HUES64 (cell line): ENCODE results near the gene STARD7.

Source experiments
- H3K27ac ChIP-seq: 2 replicates; pipeline ENCODE4 v1.7.0; 2013; ENCODE audit warnings: low read depth, low read length, inconsistent platforms
- H3K27me3 ChIP-seq: 2 replicates; pipeline ENCODE4 v1.6.1; 2013; ENCODE audit warnings: mild to moderate bottlenecking, low read length; ENCODE audit not compliant: insufficient read depth
- H3K36me3 ChIP-seq: 2 replicates; pipeline ENCODE4 v1.6.1; 2013; ENCODE audit warnings: mild to moderate bottlenecking, low read length; ENCODE audit not compliant: insufficient read depth
- H3K4me1 ChIP-seq: 2 replicates; pipeline ENCODE4 v1.6.1; 2013; ENCODE audit warnings: mild to moderate bottlenecking, low read length, moderate library complexity; ENCODE audit not compliant: insufficient read depth
- H3K4me3 ChIP-seq: 2 replicates; pipeline ENCODE4 v1.5.1; 2013; ENCODE audit warnings: mild to moderate bottlenecking, low read length, moderate library complexity
- H3K9ac ChIP-seq: 2 replicates; pipeline ENCODE4 v1.6.1; 2013; ENCODE audit warnings: mild to moderate bottlenecking, low read depth, low read length
- H3K9me3 ChIP-seq: 2 replicates; pipeline ENCODE4 v1.6.1; 2013; ENCODE audit warnings: low read depth, low read length; ENCODE audit not compliant: insufficient read depth
- WGBS: fragments of 150-250, 120-280 bp; methylation state at CpG from one replicate; pipeline ENCODE4 v1.1.7; 2013; ENCODE audit warnings: missing lambda C conversion rate; 5-methylcytosine and 5-hydroxymethylcytosine counted together

STARD7 gene

DNA sequence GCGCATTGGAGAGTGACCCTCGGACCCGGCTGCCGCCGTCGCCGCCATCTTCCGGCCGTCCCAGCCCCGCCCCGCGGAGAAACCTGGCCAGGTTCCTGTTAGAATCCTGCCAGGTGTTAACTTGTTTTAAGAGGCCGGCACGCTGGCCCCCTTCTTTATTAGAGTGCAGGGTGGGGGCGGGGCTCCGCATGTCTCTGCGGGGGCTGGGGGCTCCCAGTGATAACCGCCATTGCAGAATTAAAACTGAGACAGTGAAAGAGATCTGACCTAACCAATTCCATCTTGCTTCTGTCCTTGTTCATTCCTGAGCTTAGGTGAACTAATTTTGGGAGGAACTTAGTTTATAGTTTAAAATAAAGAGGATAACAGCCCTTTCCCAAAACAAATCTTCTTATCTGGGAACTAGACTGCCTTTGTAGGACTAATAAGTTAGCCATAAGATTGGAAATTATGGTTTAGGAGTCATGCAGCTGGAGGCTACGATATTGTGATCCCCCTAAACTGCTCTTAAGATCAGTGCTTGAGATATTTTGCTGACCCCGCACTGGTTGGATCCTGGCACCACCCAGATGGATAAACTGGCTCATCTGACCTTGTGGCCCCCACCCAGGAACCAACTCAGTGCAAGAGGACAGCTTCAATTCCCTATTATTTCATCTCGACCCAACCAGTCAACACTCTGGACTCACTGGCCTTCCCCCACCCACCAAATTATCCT is 543 bp upstream of the STARD7 start:
- Histone ChIP-seq H3K9me3 (no peaks in the 10 kb centered on the region), H3K4me1 (peaks cover 26% of the 10 kb centered on the region), H3K27ac (peak overlapping the region; percentile 69), H3K27me3 (no peaks in the 10 kb centered on the region), H3K4me3 (peak overlapping the region; percentile 93), H3K9ac (peak overlapping the region; percentile 75), H3K36me3 (peaks cover 5% of the 10 kb centered on the region; the same call in 1 of the 2 replicates)
- WGBS, result 11% methylated on average over 21 of the region's 21 CpGs

DNA sequence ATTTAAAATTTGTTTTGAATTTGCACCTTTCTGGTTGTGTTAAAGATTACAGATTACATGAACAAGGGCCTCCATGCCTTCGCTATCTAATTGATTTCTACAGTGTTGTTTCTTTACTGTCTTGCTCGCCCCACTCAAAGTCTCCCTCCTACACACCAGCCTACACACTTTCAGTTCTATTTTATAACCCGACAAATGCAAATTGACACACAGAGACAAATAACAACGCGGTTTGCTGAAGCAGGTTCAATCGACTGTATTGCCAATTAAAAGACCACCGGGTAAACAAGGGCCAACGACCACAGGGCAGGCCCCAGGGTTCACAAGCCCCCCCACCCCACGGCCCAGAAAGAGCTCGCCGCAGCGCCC is 869 bp downstream of the STARD7 start:
- Histone ChIP-seq H3K4me1 (peaks cover 29% of the 10 kb centered on the region), H3K4me3 (peak overlapping the region; percentile 93), H3K27me3 (no peaks in the 10 kb centered on the region), H3K27ac (peak overlapping the region; percentile 94), H3K9ac (peak overlapping the region; percentile 94), H3K36me3 (peaks cover 5% of the 10 kb centered on the region; the same call in 1 of the 2 replicates), H3K9me3 (no peaks in the 10 kb centered on the region)
- under 1% methylated on average over 12 of the region's 12 CpGs for WGBS

GRCh38 chr2:96207073-96207773 is 1.4 kb downstream of the STARD7 start:
- no peak overlapping the region for H3K27ac ChIP-seq
- H3K27me3 ChIP-seq, result no peaks in the 10 kb centered on the region
- peak overlapping the region; percentile 94 for H3K9ac ChIP-seq
- peak overlapping the region; percentile 93 for H3K4me3 ChIP-seq
- H3K4me1 ChIP-seq, result peaks cover 34% of the 10 kb centered on the region
- 35% methylated on average over 11 of the region's 11 CpGs for WGBS
- no peaks in the 10 kb centered on the region for H3K9me3 ChIP-seq
- peaks cover 5% of the 10 kb centered on the region; the same call in 1 of the 2 replicates for H3K36me3 ChIP-seq

DNA sequence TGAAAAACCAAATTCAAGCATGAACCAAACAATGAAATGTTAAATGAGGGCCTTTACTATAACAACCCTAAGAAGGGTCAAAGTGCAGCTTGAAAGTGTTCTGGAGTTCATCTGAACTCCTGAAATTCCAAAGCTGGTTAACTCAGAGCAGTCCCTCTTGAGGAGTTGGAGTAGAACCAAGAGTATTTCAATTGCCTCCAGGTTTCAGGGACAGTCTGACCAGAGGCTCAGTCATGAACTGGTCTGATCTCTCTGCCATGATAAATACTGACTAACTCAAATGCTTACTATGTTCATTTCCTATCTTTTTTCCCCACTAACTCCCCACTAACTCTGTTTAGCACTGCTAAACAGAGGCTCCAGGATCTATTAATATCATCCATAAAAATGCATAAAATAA is 2.7 kb downstream of the STARD7 start:
- H3K27me3 ChIP-seq, result no peaks in the 10 kb centered on the region
- H3K4me1 ChIP-seq, result peaks cover 34% of the 10 kb centered on the region
- H3K9me3 ChIP-seq, result no peaks in the 10 kb centered on the region
- no peak overlapping the region for H3K27ac ChIP-seq
- H3K9ac ChIP-seq, result no peak overlapping the region
- peaks cover 5% of the 10 kb centered on the region; the same call in 1 of the 2 replicates for H3K36me3 ChIP-seq
- peak overlapping the region; percentile 29; the same call in 1 of the 2 replicates for H3K4me3 ChIP-seq

DNA sequence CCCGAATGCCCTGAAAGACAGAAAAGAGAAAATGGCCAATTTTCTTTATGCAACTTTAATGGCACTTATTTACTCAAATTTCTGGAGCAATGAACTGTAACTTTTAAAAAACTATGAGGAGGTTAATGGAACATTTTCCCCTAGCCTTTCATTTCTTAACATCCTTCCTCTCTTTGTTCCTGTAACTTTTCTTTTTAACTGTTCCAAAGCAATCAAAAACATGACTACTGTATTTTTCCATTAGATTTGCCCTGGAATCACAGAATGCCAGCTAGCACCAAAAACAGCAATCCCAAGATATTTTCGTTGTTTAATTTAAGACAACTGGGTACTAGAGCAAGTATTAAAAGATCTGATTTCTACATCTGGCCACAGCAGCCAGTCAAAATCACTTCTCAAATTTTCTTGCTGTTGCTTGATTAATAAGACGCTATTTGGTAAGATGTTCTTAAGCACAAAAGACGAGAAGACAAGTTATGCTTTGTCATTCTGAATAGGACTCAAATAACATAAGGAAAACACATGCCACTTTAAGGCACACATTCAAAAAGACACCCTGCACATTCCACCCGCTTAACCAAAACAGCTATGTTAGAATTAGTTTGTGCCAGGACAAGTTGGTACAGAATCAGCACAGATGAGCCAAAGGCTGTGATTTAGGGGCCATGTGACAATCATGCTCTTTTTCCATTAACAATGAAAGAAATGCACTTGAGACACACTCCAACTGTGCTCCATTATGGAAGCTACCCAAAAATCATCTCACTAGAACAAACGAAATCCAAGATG is 3.6 kb downstream of the STARD7 start:
- Histone ChIP-seq H3K9ac (no peak overlapping the region), H3K36me3 (peaks cover 5% of the 10 kb centered on the region; the same call in 1 of the 2 replicates), H3K4me1 (peaks cover 34% of the 10 kb centered on the region), H3K4me3 (no peak overlapping the region), H3K27me3 (no peaks in the 10 kb centered on the region), H3K27ac (no peak overlapping the region), H3K9me3 (no peaks in the 10 kb centered on the region)
- 86% methylated on average over 6 of the region's 6 CpGs for WGBS

GRCh38 chr2:96203130-96204028 is 5.2 kb downstream of the STARD7 start:
- 92% methylated on average over 9 of the region's 9 CpGs for WGBS
- Histone ChIP-seq H3K4me1 (peaks cover 27% of the 10 kb centered on the region), H3K27ac (no peak overlapping the region), H3K36me3 (peaks cover 5% of the 10 kb centered on the region; the same call in 1 of the 2 replicates), H3K9me3 (no peaks in the 10 kb centered on the region), H3K27me3 (no peaks in the 10 kb centered on the region), H3K4me3 (no peak overlapping the region), H3K9ac (no peak overlapping the region)

GRCh38 chr2:96202152-96202854 is 6.3 kb downstream of the STARD7 start:
- Histone ChIP-seq H3K4me3 (no peak overlapping the region), H3K4me1 (peaks cover 25% of the 10 kb centered on the region), H3K36me3 (peaks cover 5% of the 10 kb centered on the region; the same call in 1 of the 2 replicates), H3K9me3 (no peaks in the 10 kb centered on the region), H3K9ac (no peak overlapping the region), H3K27ac (no peak overlapping the region), H3K27me3 (no peaks in the 10 kb centered on the region)
- WGBS, result 92% methylated on average over 3 of the region's 4 CpGs

DNA sequence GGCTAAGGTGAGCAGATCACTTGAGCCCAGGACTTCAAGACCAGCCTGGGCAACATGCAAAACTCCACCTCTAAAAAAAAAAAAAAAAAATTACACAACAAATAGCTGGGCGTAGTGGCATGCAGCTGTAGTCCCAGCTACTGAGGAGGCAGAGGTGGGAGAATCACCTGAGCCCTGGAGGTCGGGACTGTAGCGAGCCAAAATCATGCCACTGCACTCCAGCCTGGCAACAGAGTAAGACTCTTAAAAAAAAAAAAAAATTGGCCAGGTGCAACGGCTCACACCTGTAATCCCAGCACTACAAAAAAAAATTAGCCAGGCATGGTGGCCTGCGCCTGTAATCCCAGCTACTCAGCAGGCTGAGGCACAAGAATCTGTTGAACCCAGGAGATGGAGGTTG is 7.3 kb downstream of the STARD7 start:
- WGBS, result 83% methylated on average over 5 of the region's 5 CpGs
- Histone ChIP-seq H3K27me3 (no peaks in the 10 kb centered on the region), H3K27ac (no peak overlapping the region), H3K9ac (no peak overlapping the region), H3K36me3 (no peaks in the 10 kb centered on the region), H3K9me3 (no peaks in the 10 kb centered on the region), H3K4me3 (no peak overlapping the region), H3K4me1 (peaks cover 19% of the 10 kb centered on the region)

DNA sequence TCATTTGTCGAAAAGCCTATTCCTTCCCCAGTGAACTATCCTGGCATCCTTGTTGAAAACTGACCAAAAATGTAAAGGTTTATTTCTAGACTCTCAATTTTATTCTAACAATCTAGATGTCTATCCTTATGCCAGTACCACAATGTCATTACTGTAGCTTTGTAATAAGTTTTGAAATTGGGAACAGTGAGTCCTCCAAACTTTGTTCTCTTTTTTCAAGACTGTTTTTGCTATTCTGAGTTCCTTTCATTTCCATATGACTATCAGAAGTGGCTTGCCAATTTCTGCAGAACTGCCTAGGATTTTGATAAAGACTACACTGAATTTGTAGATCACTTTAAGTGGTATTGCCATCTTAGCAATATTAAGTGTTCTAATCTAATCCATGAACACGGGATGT is 9.7 kb downstream of the STARD7 start:
- Histone ChIP-seq H3K9me3 (no peaks in the 10 kb centered on the region), H3K4me1 (peaks cover 8% of the 10 kb centered on the region; the same call in 1 of the 2 replicates), H3K27me3 (no peaks in the 10 kb centered on the region), H3K27ac (no peak overlapping the region), H3K9ac (no peak overlapping the region), H3K4me3 (no peak overlapping the region), H3K36me3 (peaks cover 19% of the 10 kb centered on the region)
- 89% methylated on average over 1 of the region's 2 CpGs for WGBS
